ENCODE measurements around the gene DMP1.

The DMP1 gene

GRCh38 chr4:87649980-87650379, at the start of gene DMP1:
Gene DMP1 (plus strand): TSS chr4:87650280. CDS start chr4:87656493, 6,213 bp downstream.
- DNase-seq: no peak

GRCh38 chr4:87601361-87601760, 48.7 kb upstream of the DMP1 start:
- no peak for DNase-seq

DNA sequence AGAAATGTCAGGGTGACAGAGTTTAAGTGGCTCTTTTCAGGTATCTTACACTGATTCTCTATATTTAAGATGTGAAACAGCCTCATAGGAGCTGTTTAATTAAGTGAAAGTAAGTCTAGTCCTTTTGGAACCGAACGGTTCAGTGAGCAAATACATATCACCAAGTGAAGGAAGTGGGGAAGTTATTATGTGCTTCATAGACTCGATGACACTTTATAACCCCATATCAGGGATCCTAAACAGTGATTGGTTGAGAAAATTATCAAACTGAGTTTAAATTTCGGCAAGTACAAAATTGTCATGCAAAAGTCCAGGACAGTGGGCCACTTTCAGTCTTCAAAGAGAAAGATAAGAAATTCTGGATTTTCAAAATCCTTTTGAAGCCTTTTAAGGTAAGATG, 41.9 kb upstream of the DMP1 start, which contains the start of gene DSPP:
Gene DSPP (plus strand): TSS at position 301 of the 400 bp plus-strand sequence. CDS start 2,380 bp downstream, outside the sequence.
- DNase-seq: no peak

DNA sequence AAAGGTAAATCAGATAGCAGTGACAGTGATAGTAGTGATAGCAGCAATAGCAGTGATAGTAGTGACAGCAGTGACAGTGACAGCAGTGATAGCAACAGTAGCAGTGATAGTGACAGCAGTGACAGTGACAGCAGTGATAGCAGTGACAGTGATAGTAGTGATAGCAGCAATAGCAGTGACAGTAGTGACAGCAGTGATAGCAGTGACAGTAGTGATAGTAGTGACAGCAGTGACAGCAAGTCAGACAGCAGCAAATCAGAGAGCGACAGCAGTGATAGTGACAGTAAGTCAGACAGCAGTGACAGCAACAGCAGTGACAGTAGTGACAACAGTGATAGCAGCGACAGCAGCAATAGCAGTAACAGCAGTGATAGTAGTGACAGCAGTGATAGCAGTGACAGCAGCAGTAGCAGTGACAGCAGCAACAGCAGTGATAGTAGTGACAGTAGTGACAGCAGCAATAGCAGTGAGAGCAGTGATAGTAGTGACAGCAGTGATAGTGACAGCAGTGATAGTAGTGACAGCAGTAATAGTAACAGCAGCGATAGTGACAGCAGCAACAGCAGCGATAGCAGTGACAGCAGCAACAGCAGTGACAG, 35.7 kb upstream of the DMP1 start:
- DNase-seq: no peak

DNA sequence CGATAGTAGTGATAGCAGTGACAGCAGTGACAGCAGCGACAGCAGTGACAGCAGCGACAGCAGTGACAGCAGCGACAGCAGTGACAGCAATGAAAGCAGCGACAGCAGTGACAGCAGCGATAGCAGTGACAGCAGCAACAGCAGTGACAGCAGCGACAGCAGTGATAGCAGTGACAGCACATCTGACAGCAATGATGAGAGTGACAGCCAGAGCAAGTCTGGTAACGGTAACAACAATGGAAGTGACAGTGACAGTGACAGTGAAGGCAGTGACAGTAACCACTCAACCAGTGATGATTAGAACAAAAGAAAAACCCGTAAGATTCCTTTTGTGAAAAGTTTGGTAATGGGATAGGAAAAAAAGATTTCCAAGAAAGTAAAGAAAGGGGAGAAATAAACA, 33.8 kb upstream of the DMP1 start:
- DNase-seq: no peak

DNA sequence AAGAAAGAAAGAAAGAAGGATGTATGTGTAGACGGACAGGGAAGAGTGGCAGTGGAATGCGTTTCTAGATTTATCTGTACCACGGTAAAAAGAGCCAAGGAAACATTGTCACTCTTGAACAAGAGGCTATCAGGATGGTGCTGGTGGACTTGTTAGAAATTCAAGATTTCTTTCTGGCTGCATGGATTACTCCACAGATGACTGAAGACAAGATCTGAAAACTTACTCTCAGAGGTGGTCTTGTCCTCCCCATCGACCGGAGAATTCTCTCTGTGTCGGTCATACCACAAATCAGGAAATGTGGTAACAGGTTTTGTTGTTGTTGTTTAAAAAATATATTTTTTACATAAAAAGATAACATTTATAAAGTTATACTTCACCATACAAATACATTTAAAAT, 30.0 kb upstream of the DMP1 start:
- no peak for DNase-seq

GRCh38 chr4:87620491-87620890, 29.6 kb upstream of the DMP1 start:
- no peak for DNase-seq

DNA sequence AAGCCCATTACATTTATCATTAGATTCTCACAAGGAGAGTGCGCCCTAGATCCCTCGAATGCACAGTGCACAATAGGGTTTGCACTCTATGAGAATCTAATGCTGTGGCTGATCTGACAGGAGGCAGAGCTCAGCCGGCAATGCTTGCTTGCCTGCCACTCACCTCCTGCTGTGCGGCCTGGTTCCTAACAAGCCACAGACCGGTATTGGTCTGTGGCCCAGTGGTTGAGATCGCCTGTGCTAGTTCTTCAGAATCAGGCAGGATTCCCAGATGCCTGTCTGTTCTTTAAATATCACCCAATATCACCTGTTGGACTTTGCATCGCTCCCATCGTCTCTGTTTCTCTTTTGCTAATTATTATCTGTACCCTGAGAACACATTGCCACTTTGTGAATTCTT, 27.8 kb upstream of the DMP1 start:
- no peak for DNase-seq

- DNase-seq: no peak
Observed at GRCh38 chr4:87624698-87625097, 25.4 kb upstream of the DMP1 start.

GRCh38 chr4:87631668-87632067, 18.4 kb upstream of the DMP1 start:
- no peak for DNase-seq

GRCh38 chr4:87632469-87632868, 17.6 kb upstream of the DMP1 start:
- no peak for DNase-seq

GRCh38 chr4:87633243-87633642, 16.8 kb upstream of the DMP1 start:
- no peak for DNase-seq

DNA sequence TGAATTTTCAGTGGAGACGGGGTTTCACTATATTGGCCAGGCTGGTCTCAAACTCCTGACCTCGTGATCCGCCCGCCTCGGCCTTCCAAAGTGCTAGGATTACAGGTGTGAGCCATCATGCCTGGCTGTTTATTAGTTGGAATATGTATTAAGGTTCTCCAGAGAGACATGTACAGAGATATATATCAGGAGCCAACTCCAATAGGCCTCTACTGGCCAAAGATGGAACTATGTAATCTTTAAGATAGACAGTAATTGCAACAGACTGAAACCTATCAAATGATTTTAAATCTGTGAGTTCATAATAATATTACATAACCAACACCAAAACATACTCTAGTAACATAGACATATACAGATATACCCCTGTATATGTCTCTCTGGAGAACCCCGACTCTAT, 5.8 kb upstream of the DMP1 start:
- DNase-seq: no peak

DNA sequence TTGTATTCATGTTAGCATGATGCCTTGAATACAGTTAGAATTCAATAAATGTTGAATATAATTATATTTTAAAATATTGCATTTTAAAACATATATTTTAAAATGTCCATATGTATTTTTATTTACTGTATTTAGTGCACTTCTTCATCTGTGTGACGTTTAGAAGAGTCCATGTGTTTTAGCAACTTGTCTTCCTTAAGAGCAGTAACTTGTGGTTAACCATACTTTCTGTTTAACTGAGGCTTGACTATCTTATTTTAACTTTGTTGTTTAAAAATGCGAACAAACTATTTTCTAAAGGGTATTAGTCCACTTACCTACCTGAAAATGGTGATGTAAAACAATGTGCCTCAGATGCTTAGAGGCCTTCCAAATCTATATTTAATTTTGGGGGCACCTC, 858 bp downstream of the DMP1 start:
- DNase-seq: no peak

- no peak for DNase-seq
Observed at GRCh38 chr4:87651941-87652340, 1.9 kb downstream of the DMP1 start.

GRCh38 chr4:87654487-87655044, 4.5 kb downstream of the DMP1 start:
- DNase-seq: no peak

DNA sequence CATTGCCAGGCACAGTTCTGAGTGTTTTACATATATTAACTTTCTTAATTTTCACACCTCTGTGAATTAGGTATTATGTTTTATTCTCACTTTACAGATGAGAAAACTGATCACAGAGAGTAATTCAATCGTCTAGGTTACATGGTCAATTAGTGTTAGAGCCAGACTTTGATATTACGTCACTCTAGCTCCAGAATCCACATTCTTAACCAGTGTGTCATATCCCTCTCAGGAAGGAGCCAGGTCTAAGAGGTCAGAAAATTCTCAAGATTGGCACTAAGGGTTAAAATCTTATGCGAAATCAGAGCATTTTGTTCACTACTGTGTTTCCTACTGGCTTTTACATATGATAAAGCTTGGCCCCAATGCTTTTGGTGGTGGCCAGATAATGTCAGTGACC, 7.4 kb downstream of the DMP1 start:
- DNase-seq: no peak

DNA sequence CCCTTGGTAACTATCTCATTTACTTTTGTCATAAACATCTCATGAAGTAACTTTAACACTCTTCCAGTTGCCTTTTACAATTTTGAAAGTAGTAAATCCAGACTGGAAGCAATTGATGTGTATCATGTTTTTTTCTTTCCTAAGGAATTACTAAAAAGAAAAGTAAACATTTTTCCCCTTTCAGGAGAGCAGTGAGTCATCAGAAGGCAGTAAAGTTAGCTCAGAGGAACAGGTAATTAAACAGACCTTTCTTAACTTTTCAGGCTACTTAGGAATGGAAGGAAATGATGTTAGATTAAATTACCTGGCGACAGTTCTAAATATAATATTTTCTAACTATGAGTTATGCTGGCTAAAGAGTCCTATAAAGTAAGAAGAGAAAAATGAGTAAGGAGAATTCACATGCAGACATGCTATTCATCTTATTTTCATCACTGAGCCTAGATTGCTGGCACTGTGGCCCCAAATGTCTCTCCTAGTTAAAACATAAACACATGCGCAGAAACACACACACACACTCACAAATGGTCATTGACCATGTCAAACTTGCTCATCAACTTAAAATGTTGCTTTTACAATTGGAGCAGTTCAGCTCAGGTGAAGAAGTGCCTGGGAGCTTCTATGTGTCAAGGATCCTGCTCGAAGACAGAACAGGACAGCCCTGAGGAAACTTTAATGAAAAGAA, 9.3 kb downstream of the DMP1 start:
- no peak for DNase-seq

- no peak for DNase-seq
Observed at GRCh38 chr4:87662871-87663270, 12.8 kb downstream of the DMP1 start.

GRCh38 chr4:87669373-87669772, 19.3 kb downstream of the DMP1 start:
- DNase-seq: no peak

GRCh38 chr4:87677731-87678130, 27.7 kb downstream of the DMP1 start:
- no peak for DNase-seq

DNA sequence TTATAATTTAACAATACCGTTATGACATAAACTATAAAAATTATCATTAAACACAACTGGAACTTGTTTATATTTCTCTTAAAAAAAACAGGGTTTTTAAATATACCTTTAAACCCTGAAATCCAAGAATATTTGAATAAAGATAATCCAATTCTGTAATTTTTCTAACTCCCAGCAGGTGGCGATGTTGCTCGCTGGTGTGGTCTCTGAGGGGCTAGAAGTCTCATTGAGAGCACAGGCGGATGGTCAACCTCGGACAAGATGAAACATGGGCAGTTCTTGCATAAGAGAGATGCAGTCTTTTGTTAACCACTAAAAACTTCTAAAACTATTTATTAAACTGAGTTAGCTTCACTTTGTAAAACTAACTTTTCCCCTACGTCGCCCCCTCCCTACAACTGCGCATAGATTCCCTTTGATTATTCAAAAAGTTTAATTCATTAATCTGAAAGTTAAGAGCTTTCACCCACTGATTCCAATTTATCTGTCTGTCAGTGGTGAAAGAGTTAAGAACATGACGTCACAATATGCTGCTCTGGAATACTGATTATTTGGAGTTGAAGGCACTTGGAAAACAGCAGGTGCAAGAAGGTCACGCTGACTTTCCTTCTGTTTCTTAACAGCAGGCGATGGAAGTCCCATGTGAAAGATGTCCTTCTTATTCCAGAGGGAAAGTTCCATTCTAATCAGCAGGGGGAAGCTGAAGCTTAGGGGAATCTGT, 29.5 kb downstream of the DMP1 start:
- DNase-seq: peak; percentile 37 to 48

- DNase-seq: no peak
Observed at GRCh38 chr4:87680271-87680670, 30.2 kb downstream of the DMP1 start.

GRCh38 chr4:87688316-87688715, 38.2 kb downstream of the DMP1 start:
- no peak for DNase-seq

Measured in activated T-cell treated with anti-CD3 and anti-CD28 coated beads, Interleukin-2, amount 50 U/mL, for 48 hours (primary cell).